Posterior cingulate gyrus (tissue), 11 donors: ENCODE results near the gene NFASC.
A peak's percentile ranks its signal among the peaks of the same experiment; 100 is the strongest.

Source experiments
- DNase-seq, 10 donors: peaks; one replicate each; pipeline versions ENCODE4 v3.0.0 to v3.0.0-alpha.2; 2020 to 2021; ENCODE audit warnings: mixed read lengths in 3 of 10
- intact Hi-C: fragments of 100-400 bp; cut with DNase I; formaldehyde crosslinking; loops from one replicate; pipeline ENCODE4 v1.15.1; 2023

NFASC gene

DNA sequence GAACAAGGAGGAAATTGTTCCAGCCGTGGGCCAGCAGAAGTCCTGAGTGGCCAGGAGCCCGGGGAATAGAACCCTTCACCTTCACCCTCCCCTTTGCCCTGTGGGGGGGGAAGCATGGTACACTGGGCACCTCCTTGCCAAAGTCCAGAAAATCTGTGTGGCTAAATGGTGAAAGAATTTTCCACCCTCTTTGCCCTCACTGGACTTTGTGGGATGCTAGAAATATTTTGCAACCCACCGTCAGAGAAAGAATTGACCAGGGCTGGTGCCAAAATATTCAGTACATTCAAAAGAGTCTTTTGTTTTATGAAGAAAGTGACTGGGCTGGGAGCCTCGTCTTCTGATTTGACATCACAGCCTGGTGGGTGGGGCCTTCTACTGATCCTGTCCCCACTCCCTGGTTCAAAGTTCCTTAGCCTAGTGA lies 14.6 kb downstream of the NFASC start:
- intact Hi-C loops, result no loop called here
- DNase-seq, result peak in 5 of 10 donors; percentile 35 to 90 (median 69)

DNA sequence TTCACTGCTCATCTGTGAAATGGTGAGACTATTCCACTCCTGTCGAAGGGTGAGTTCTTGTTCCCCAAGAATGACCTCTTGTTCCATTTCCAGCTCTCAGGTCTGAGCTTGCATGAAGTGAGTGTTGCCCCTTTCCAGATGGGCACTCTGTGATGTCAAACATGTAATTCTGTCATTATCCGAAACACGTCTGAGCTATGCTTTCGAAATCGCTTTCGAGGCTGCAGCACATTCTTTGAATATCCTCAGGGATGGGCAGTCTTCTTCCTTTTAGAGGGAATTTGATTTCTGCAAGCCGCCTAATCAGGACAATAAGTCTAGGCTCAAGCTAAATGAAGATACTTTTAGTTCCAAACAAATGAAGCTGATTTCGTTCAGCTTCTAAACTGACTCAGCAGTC lies 15.1 kb downstream of the NFASC start:
- intact Hi-C loops, result no loop called here
- DNase-seq, result no peak

DNA sequence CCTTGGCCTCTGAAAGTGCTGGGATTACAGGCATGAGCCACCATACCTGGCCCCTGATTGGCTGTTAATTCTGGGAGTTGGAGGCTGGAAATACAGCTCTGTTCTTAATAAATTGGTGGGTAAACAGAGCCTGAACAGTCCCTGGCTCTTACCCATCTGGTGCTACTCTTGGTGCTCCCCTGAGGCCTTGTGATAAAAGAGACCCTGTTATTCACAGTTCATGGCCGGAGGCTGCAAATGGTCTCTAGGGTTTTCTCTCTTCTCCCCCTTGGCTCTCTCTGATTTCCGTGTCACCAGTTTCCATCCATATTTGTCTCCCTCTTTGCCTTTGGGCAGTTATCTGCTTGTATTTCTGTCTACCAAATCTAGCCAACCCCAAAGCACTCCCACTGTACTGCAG lies 17.2 kb downstream of the NFASC start:
- no peak for DNase-seq
- intact Hi-C loops, result no loop called here

DNA sequence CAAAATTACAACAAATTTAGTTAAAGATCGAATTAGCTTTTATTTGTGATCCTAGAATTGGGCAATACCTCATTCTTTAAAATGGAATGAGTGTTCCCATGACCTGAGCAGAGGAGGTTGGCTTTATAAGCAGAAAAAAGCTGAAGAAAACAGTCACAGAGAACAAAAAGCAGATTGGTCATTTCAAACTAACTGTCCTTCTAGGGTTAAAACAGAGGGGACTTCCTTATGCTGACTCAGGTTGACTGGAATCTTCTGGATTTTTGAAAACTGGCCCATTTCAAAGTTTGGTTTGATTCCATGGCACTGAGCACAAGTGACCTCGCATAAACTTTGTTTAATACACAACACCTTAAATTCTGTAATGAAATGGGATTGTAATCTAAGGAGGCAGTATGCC lies 17.6 kb downstream of the NFASC start:
- no peak for DNase-seq
- intact Hi-C loops, result no loop called here

DNA sequence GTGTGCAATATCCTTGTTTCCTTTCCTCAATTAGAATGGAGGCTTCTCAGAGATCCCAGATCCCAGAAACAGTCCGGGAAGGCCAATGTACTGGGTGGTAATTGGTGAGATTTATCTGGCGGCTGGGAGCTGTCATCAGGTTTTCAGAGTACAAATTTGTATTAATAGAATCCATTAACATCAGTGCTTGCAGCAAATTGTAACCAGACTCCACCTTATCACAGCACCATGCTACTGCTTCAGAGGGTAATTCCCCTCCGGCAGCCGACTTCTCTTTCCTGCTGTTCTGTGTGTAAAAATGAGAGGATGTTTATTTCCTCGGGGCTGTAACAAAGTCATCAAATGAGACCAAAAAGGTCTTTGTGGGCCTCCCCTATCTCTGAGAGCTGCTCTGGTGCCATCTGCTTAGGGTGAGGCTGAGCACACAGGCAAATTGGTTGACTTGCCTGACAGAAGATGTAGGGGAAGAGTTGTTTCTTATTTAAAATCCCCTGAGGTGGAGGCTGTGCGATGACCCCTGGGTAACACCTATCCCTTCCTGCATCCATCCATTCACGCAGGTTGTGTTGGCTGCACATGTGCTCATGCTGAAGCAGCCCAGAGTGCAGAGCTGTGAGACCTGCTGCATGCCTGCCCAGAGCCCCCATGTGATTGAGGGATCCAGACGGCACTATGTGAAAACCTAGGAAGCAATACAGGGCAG lies 19.2 kb downstream of the NFASC start:
- intact Hi-C loops, result no loop called here
- DNase-seq, result no peak

DNA sequence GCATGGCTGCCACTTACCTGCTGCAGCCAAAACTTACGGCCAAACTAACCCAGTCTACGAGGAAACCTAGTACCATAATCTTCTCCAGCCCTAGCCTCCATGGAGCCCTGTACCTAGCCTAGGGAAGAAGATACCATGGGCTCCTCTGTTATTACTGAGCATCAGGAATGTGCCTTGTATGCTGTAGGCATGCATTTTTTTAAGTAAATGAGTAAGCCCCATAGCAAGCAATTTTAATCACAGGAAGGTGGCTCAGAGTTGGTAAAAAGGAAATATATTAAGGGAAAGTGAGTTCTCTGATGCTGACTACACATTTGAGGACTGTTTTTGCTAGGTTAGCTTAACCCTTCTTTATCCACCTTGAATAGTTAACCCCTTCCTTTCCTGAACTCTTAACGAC lies 21.2 kb downstream of the NFASC start:
- intact Hi-C loops, result no loop called here
- DNase-seq, result no peak

DNA sequence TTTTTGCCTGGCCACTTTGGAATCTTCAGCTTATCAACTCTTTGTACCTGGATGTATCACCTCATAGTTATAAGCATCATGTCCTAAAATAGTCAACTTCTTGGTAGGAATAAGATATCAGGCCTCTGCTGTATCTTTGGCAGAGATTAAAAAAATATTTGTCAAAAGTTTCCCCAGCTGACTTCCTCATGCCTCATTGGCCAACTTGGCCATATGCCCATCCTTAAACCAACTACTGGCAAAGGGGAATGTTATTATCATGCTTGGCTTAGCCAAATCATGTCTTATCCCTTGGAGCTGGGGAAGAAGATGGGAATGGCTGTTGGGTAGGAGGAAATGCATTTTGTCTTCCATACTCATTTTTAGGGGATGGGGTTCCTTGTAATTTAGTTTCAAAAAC lies 23.4 kb downstream of the NFASC start:
- intact Hi-C loops, result no loop called here
- DNase-seq, result no peak

DNA sequence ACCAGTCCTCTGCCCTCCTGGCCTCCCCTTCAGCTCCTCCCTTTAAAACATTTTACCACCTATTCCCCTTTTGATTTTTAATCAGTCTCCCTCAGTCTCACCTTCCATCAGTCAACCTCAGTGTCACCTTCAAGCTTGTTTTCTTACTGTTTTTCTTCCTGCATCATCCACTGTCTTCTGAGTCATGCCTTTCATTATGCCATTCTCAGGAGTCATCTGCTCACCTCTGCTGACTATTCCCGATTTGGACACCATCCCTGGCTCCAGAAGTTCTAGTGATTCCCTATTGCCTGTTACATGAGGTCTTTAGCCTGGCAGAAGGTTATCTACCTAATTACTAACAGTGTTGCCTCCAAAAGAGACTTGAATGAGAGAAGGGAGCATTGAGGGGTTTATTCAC lies 23.9 kb downstream of the NFASC start:
- no peak for DNase-seq
- intact Hi-C loops, result no loop called here

DNA sequence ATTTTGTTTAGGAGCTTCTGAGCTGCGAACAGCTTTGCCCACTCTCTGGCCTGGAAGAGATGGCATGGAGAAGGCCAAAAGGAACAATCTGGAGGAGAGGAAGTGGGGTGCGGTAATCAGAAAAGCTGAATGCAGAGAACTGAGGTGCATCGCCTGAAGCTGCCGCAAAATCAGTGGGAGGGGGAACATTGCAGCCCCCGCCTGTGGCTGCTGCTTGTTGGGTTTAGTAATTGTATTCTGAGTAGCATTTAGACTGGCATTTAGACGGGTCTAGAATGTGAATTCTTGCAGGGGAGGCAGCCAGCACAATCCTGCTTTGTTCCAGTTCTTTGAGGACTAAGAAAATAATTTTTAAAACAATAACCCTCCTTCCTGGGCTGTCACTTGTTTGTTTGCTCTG lies 25.4 kb downstream of the NFASC start:
- DNase-seq, result no peak
- intact Hi-C loops, result no loop called here

DNA sequence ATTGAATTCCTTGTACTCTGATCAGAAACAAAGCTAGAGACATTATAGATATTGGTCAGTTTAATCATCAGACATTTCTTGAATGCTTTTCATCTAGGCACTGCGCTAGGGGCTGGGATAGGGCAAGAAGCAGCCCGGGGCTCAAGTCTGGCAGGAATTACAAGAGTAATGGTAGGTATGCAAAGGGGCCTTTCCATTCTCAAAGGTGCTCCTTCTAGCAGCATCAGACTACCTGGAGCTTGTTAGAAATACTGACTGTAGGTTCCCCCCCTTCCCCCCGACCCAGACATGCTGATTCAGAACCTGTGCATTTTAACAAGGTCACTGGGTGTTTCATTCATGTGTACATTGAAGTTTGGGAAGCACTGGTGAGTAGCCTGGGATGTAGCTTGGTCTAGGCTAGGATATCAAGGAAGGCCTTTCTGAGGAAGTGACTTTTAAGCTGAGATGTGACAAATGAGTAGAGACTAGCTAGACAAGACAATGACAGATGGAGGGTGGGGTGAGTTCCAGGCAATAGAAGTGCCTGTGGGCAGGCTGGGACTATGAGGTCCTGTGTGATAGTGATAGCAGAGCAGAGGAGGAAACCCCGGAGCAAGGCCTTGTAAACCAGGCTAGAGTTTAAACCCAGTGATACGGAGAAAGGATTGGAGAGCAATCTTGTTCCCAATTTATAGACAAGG lies 26.3 kb downstream of the NFASC start:
- intact Hi-C loops, result no loop called here
- DNase-seq, result no peak

DNA sequence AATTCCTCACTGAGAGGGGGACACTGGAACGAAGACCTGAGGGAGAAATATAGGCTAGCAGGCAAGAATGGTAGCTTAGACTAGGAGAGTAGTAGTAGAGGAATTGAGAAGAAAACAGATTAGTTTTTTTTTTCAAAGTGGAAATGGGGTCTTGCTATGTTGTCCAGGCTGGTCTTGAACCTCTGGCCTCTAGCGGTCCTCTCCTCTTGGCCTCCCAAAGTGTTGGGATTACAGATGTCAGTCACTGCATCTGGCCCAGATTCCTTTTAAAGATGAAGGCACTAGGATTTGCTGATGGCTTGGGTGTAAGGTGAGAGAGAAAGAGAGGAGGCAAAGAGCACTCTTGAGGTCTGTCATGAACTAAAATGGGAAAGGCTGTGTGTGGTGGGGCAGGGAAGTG lies 30.1 kb downstream of the NFASC start:
- intact Hi-C loops, result no loop called here
- DNase-seq, result no peak

DNA sequence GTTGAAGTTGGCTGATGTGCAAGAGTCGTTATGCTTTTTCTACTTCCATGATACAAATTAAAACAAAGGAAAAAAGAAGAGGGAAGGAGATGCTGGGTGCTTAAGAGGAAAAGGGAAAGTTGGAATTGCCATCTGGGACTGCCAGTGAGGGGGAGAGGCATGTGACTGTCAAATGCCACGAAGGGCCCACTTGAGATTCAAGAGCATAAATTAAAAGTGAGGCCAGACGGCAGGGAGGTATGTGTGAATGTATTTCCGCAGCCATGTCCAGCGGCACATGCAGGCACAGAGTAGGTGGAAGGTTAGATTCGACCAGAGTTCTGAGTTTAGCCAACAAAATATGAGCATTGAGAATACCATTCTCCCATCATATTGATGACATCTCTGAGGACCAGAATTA lies 32.0 kb downstream of the NFASC start:
- DNase-seq, result no peak
- intact Hi-C loops, result no loop called here

DNA sequence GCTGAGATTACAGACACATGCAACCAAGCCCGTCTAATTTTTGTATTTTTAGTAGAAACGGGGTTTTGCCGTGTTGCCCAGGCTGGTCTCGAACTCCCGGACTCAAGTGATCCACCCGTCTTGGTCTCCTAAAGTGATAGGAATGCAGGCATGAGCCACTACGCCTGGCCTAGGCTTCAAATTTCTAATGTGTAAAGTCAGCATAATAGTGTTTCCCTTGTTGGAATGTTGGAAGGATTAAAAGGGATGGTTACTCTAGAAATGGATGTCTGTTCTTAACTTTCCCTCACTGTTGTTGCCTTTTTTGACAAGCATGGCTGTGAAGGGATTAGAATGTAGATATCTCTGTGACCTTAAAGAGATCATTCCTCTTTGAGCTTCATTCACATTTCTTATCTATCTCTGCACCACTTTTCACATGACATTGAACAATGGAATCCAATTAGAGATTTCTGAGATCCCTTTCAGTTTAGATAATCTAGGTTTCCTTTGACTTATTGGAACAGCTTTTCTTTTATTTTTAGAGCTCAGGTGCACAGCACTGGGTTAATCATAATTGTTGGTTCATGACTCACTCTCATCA lies 33.7 kb downstream of the NFASC start:
- intact Hi-C loops, result no loop called here

DNA sequence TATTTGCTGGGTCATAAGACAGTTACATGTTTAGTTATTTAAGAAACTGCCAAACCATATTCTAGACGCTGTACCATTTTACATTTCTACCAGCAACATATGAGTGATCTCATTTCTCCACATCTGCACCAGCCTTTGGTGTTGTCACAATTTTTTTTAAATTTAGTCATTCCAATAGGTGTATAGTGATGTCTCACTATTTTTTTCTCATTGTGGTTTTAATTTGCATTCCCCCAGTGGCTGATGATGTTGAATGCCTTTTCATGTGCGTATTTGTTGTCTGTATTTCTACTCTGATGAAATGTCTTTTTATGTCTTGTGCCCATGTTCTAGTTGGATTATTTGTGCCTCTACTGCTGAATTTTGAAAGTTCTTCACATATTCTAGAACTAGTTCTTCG lies 38.4 kb downstream of the NFASC start:
- intact Hi-C loops, result no loop called here
- DNase-seq, result no peak

More for the DNA sequence above, 33.7 kb downstream of the NFASC start:
- DNase-seq, result no peak

DNA sequence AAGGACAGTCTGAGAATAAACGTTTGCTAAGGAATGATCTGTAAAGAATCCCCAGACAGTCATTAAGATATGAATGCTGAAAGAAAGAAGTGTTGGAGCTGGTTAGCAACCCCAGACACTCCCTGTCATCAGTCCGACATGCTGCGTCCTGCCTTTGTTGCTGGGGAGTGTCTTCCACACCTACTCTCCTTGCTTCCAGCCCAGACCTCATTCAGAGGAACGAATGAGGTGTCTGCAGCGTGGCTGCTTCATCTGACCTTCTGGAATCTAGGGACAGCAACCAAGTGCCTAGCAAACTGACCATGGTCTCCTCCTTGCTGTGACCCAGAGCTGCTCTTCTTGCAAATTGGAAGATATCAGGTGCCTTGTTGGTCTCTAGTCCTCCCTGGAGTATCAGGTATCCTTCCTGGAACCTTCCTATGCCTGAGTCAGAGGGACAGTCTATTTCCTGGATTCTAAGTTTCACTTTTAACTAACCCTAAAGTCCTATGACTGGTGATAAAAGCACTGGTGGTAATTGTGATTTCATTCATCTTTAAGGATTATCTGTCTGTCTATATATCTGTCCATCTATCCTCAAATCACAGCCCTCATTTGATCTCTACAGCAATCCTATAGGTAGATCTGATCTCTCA lies 45.3 kb downstream of the NFASC start:
- DNase-seq, result no peak
- intact Hi-C loops, result no loop called here

DNA sequence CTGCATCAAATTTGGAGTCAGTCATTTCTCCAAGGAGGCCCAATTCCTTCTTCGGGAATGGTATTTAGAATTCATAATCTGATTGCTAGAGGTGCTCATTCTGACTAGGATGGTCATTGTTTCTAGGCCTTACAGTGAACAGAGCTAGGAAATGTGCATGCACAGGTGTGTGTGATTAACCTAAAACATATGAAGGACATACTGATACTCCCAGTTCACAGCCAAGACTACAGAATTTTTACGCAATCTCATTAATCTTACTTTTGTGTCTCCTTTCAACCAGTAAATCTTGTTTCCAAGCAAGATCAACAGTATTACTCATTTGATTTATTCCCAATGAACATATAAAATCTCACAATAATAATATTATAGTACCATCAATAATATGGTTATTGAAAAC lies 47.1 kb downstream of the NFASC start:
- no peak for DNase-seq
- intact Hi-C loops, result no loop called here

DNA sequence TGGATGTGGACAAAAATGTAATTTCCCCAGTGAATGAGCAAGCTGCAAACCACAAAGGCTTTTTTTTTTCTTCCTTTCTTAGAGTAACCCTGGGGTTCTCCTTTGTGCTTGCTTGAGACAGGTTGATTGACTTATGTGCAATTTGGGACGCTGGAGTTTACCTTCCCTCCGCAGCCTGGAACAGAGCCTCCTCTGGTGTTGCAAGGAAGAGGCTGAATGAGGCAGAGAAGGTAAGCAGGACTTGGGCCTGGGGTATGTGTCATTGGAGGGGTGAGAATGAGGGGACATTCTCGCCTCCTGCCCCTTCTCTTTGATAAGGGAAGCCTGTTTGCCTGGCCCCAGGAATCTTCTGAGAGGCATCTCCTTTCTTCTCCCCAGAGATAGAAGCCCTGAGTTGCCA lies 49.8 kb downstream of the NFASC start:
- no peak for DNase-seq
- intact Hi-C loops, result no loop called here

DNA sequence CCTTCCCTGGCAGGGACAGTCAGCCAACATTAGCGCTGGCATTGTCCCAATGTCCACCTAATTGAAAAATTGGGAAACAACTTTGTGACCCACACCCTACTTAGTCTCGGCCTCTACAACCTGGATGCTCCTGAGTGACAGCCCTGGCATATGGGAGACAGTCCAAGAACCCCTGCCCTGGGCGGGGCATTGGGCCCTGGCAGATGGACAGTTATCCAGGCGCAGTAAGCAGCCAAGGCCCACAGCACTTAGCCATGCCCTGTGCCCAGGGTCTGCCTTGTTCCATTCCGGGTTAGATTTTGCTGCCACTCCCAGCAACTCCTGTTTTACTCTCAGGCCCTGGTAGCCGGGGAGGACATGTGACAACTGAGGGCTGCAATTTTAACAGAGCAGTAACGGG lies 50.3 kb downstream of the NFASC start:
- intact Hi-C loops, result no loop called here

DNA sequence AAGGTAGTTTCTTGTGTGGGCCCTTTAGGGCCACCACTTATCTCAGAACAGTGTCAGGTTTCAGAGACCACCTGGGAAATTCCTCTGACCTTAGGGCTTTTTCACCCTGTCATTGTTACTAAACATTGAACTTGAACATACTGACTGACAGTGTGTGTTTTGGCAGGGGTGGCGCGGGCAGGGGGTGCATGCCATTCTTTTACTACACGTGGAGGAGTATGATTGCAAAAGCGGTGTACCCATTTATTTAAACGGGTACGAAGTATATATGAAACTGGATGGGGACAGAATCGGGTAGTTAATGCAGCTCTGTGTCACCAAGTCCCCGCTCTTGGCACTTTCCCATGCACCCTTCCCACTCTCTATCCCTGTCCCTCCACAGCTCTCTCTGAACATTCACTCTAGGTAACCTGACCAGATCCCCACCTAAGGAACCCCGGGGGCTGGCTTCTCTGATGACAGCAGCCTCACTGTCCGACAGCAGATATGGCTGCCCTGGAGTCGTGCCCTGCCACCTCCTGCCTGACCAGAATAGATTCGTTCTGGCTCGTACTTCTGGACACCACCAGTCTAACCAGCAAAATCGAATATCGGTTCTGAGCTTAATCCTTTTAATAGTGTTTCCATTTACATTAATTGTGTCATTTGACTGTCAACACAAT lies 51.3 kb downstream of the NFASC start:
- intact Hi-C loops, result no loop called here
- DNase-seq, result no peak

More for the DNA sequence above, 50.3 kb downstream of the NFASC start:
- no peak for DNase-seq

DNA sequence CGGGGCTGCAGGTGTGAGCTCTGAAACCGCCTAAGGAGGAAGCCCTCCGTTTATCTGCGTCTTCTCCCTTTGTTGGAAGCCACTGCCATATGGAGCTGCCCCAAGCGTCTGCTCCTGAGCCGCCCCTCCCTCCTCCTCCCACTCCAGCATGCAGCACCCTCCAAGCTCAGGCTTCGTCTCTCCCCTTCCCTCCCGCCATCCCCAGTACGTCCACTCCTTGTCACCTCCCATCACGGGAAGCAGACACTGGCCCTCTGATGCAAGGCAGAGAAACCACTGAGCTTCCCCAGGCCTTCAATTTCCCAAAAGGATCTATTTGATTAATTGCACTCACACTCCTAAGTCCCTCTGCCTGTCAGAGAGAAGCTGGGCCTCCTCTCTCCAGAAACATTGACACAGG lies 52.5 kb downstream of the NFASC start:
- intact Hi-C loops, result no loop called here
- DNase-seq, result peak in 1 of 10 donors; percentile 86

DNA sequence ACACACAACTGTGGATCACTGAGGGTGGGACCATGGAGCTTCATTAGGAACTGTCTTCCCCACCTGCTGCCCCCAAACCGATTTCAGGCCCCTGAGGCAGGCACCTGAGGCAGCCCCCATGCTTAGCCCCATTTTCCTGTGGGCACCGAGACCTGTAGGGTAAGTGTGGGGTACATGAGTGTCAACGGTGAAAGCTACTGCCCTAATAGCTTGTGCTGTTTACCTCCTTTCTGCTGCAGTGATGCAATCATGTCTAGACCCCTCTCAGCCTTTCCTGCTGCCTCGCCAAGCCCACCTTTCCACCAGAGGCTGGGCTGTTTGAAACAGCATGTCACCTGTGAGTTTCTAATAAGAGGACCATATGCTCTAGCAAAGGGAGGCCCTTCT lies 53.0 kb downstream of the NFASC start:
- no peak for DNase-seq
- intact Hi-C loops, result no loop called here
